LNCaP clone FGC (cell line): ENCODE measurements around the gene ARFGAP2.

Experiments
- DNase-seq: peaks from one replicate; pipeline ENCODE4 v3.0.0-alpha.2; 2011; ENCODE audit warnings: low read depth
- H3K4me3 ChIP-seq: 2 replicates; pipeline ENCODE4 v1.5.1; 2011; ENCODE audit warnings: mild to moderate bottlenecking, low read depth, low read length, control low read depth
- TF ChIP-seq, protein P1 (sequence below): IDR thresholded peaks from 2 replicates; pipeline ENCODE4 v1.5.1; 2012; ENCODE audit warnings: mild to moderate bottlenecking; ENCODE audit not compliant: control insufficient read depth, insufficient read depth; ENCODE audit errors: extremely low read depth

The ARFGAP2 gene

DNA sequence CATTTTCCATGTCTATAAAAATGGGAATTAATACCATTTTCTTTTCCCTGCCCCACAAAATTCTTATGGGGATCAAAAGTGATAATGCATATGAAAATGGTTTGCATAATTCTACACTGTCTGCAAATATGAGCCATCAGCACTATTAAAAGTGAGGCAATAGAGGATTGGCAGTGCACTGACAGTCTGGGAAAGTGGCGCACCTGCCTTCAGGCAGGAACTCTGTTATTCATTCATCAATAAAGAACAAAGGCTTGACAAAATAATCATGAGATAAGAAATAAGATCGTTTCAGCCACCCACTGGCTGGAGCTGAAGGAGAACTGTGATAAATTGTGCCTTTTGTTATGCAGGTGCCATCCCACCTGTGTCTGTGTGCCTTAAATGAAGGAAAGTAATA, 49.5 kb downstream of the ARFGAP2 start:
- TF ChIP-seq, protein P1, sequence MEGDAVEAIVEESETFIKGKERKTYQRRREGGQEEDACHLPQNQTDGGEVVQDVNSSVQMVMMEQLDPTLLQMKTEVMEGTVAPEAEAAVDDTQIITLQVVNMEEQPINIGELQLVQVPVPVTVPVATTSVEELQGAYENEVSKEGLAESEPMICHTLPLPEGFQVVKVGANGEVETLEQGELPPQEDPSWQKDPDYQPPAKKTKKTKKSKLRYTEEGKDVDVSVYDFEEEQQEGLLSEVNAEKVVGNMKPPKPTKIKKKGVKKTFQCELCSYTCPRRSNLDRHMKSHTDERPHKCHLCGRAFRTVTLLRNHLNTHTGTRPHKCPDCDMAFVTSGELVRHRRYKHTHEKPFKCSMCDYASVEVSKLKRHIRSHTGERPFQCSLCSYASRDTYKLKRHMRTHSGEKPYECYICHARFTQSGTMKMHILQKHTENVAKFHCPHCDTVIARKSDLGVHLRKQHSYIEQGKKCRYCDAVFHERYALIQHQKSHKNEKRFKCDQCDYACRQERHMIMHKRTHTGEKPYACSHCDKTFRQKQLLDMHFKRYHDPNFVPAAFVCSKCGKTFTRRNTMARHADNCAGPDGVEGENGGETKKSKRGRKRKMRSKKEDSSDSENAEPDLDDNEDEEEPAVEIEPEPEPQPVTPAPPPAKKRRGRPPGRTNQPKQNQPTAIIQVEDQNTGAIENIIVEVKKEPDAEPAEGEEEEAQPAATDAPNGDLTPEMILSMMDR: no peak
- DNase-seq: no peak
- H3K4me3 ChIP-seq: no peak overlapping the region

GRCh38 chr11:47125083-47125482, 51.6 kb downstream of the ARFGAP2 start:
- no peak overlapping the region for H3K4me3 ChIP-seq
- TF ChIP-seq, protein P1: no peak
- no peak for DNase-seq

- TF ChIP-seq, protein P1: no peak
- DNase-seq: no peak
Observed at GRCh38 chr11:47124675-47125074, 52.0 kb downstream of the ARFGAP2 start.

GRCh38 chr11:47123094-47123493, 53.6 kb downstream of the ARFGAP2 start:
- TF ChIP-seq, protein P1: no peak
- no peak for DNase-seq
- no peak overlapping the region for H3K4me3 ChIP-seq

More at GRCh38 chr11:47124675-47125074, 52.0 kb downstream of the ARFGAP2 start:
- no peak overlapping the region for H3K4me3 ChIP-seq

GRCh38 chr11:47121731-47122130, 54.9 kb downstream of the ARFGAP2 start:
- no peak overlapping the region for H3K4me3 ChIP-seq
- no peak for DNase-seq
- TF ChIP-seq, protein P1: no peak

GRCh38 chr11:47121056-47121455, 55.6 kb downstream of the ARFGAP2 start:
- DNase-seq: no peak
- TF ChIP-seq, protein P1: no peak
- H3K4me3 ChIP-seq: no peak overlapping the region

DNA sequence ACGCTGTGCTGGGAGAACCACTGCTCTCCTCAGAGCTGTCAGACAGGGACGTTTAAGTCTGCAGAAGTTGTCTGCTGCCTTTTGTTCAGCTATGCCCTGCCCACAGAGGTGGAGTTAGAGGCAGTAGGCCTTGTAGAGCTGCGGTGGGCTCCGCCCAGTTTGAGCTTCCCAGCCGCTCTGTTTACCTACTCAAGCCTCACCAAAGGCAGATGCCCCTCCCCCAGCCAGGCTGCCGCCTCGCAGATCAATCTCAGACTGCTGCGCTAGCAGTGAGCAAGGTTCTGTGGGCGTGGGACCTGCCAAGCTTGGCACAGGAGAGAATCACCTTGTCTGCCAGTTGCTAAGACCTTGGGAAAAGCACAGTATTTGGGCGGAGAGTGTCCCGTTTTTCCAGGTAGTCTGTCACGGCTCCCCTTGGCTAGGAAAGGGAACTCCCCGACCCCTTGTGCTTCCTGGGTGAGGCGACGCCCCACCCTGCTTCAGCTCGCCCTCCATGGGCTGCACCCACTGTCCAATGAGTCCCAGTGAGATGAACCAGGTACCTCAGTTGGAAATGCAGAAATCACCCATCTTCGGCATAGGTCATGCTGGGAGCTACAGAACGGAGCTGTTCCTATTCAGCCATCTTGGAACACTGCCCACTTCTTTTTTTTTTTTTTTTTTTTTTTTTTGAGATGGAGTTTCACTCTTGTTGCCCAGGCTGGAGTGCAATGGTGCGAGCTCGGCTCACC, 57.6 kb downstream of the ARFGAP2 start:
- H3K4me3 ChIP-seq: peak overlapping the region; percentile 28
- DNase-seq: peak; percentile 82
